Heart left ventricle (tissue), 16 donors: ENCODE results near the gene PTPRN2. TPM values are rescaled to one million over a fixed set of nuclear protein-coding genes. Genes with fewer than 3 reads are reported as not detected.

Source experiments
- ATAC-seq, 4 donors: fragments of 200-7000 bp; cut with Tn5 transposase; one replicate each; pipeline ENCODE4 v1.9.1; 2020 to 2022; ENCODE audit warnings: moderate library complexity in 4 of 4, mild to moderate bottlenecking in 3 of 4, moderate number of reproducible peaks in 1 of 4
- DNase-seq, 5 donors: peaks; one replicate each; pipeline ENCODE4 v3.0.0-alpha.2; 2020
- H3K27ac ChIP-seq, 12 donors: fragments of 200-600 bp; sonication (generic) in 4 of 12; one replicate each; pipeline versions ENCODE4 v1.5.0 to v1.8.0; 2016 to 2022; ENCODE audit warnings: mild to moderate bottlenecking in 2 of 12
- H3K27me3 ChIP-seq, 9 donors: fragments of 200-600 bp; sonication (generic) in 2 of 9; one replicate each; pipeline versions ENCODE4 v1.5.1 to v1.8.0; 2016 to 2022; ENCODE audit warnings: mild to moderate bottlenecking in 3 of 9
- H3K36me3 ChIP-seq, 9 donors: fragments of 200-600 bp; sonication (generic) in 2 of 9; one replicate each; pipeline versions ENCODE4 v1.5.0 to v1.8.0; 2018 to 2022; ENCODE audit warnings: mild to moderate bottlenecking in 2 of 9
- H3K4me1 ChIP-seq, 12 donors: fragments of 200-600 bp; sonication (generic) in 4 of 12; one replicate each; pipeline versions ENCODE4 v1.5.0 to v1.8.0; 2016 to 2022; ENCODE audit warnings: mild to moderate bottlenecking in 3 of 12
- H3K4me3 ChIP-seq, 12 donors: fragments of 200-600 bp; sonication (generic) in 4 of 12; one replicate each; pipeline versions ENCODE4 v1.5.0 to v1.8.0; 2017 to 2022; ENCODE audit warnings: mild to moderate bottlenecking in 9 of 12, moderate library complexity in 4 of 12
- H3K9me3 ChIP-seq, 12 donors: fragments of 200-600 bp; sonication (generic) in 4 of 12; one replicate each; pipeline versions ENCODE4 v1.5.0 to v1.8.0; 2016 to 2022; ENCODE audit warnings: mild to moderate bottlenecking in 1 of 12
- POLR2A ChIP-seq, 2 donors: fragments of 450-650 bp; IDR thresholded peaks; one replicate each; pipeline ENCODE4 v1.6.1; 2017; ENCODE audit warnings: antibody characterized with exemption in 2 of 2, mild to moderate bottlenecking in 2 of 2, moderate library complexity in 2 of 2
- whole genome bisulfite sequencing, 4 donors: extraction: QIAGEN DNeasy Blood & Tissue Kit in 2 of 4; methylation state at CpG; one replicate each; pipeline versions ENCODE4 v1.1.5 to v1.1.7; 2013 to 2018; 5-methylcytosine and 5-hydroxymethylcytosine counted together
- intact Hi-C, 10 donors: fragments of 100-400 bp; cut with DNase I; formaldehyde crosslinking; loops; one replicate each; pipeline versions ENCODE4 v1.11.1 to v1.14.2; 2022
- polyA plus RNA-seq, 2 donors: library from polyadenylated mRNA; stranded (reverse); fragments of 200-250 nt; gene quantifications; one replicate each; pipeline ENCODE4 v1.2.3, GENCODE V29; 2013
- total RNA-seq, 9 donors: library from RNA; depleted of rRNA in 2 of 9; stranded (reverse); fragments of >200 nt in 2 of 9; fragmentation: NEBNext Ultra II Directional in 3 of 9; extraction: Animal tissue kit (Norgen Biotek cat#: 25700) in 3 of 9; gene quantifications; one replicate each; pipeline versions ENCODE4 v1.1.0 to v1.2.4, GENCODE V29; 2016 to 2023
- TF ChIP-seq, protein P1 (sequence below), 12 donors: fragments of 200-600 bp; sonication (generic) in 4 of 12; IDR thresholded peaks; one replicate each; pipeline versions ENCODE4 v1.5.0 to v1.8.0; 2018 to 2022; ENCODE audit warnings: antibody characterized with exemption in 12 of 12, mild to moderate bottlenecking in 5 of 12
- donor health status: ischemic (EF 13 %, LVEDD 7.1; RV severe dilation, severe dysfunction).
- donor health status: healthy with polysubstance abuse.
- donor health status: DM: no; HTN: yes; CAD: no.
- donor health status: DM: no; HTN: no; CAD: no.
- donor health status: ischemic (EF 25% LVEDD 6.9; RV normal size, moderate dysfunction).
- donor health status: ischemic (EF 25% LVEDD 5.7; RV mildly dilated, moderate dysfunction).
- donor health status: healthy.
- donor health status: DM: yes; HTN: yes; CAD: no.
- donor health status: ischemic (EF 35%, LVEDD 5.7; RV mildly dilated, moderate dysfunction).
- donor health status: nonischemic (EF 11% LVEDD 7.7; RV severe dilation, severe dysfunction).
- donor health status: DM: yes; HTN: yes; CAD: no.
- donor health status: PGD.
- donor health status: ischemic (EF 29% LVEDD 5.4; RV normal size, mild dysfunction).
- donor health status: nonischemic (EF 23%, LVEDD 6.1; RV moderate dilation, normal function).

Gene PTPRN2
- total and polyA plus RNA-seq, 11 donors: 0.61 to 2.3 (median 1.3) TPM

- Histone ChIP-seq H3K27ac (no peak overlapping the region), H3K4me3 (no peak overlapping the region), H3K36me3 (no peaks in the 10 kb centered on the region), H3K27me3 (peaks cover 0 to 22% (median 3%) of the 10 kb centered on the region in 9 donors), H3K9me3 (peaks cover 0 to 13% (median 0%) of the 10 kb centered on the region in 12 donors), H3K4me1 (no peaks in the 10 kb centered on the region)
- DNase-seq (no peak), ATAC-seq (no peak)
- TF ChIP-seq POLR2A (IDR thresholded peaks at IDR 0.05): no peak
- TF ChIP-seq, protein P1, sequence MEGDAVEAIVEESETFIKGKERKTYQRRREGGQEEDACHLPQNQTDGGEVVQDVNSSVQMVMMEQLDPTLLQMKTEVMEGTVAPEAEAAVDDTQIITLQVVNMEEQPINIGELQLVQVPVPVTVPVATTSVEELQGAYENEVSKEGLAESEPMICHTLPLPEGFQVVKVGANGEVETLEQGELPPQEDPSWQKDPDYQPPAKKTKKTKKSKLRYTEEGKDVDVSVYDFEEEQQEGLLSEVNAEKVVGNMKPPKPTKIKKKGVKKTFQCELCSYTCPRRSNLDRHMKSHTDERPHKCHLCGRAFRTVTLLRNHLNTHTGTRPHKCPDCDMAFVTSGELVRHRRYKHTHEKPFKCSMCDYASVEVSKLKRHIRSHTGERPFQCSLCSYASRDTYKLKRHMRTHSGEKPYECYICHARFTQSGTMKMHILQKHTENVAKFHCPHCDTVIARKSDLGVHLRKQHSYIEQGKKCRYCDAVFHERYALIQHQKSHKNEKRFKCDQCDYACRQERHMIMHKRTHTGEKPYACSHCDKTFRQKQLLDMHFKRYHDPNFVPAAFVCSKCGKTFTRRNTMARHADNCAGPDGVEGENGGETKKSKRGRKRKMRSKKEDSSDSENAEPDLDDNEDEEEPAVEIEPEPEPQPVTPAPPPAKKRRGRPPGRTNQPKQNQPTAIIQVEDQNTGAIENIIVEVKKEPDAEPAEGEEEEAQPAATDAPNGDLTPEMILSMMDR (IDR thresholded peaks at IDR 0.05): no peak
- intact Hi-C loops: loop anchor here in 2 of 10 donors (10.0 kb wide), 1 partner anchor 966 kb away; no protein-coding TSS in a partner anchor
- WGBS, 4 donors: 69 to 85% (median 74%) methylated on average over 8 of the region's 8 CpGs
Measured at GRCh38 chr7:158401295-158401694, 186.3 kb downstream of the PTPRN2 start.

DNA sequence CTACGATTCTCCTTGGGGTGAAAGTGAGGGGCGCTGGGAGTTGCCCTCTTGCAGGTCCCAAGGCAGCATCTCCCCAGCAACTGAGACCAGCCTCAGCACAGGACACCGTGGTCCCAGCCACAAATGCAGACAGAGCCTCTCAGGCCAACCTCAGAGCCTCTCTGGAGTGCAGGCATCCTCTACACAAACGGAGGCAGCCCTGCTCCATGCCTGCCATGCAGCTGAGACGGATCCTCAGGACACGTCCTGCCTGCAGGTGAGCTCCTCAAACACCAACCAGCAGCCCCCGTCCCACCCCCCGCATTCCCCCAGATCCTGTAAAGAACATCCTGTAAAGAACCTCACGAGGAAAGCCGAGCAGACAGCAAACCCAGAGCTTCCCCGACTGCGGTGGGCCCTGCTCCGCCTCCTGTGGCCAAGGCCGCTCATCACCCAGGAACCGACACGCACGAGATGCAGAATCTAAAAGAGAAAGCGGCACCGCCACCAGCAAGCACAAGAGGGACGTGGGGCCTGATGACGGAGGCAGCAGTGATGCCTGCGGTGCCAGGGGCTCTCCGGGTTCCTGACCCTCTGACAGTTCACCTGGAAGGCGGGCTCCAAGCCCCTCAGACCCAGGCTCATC is 186.9 kb downstream of the PTPRN2 start:
- no peaks in the 10 kb centered on the region for H3K36me3 ChIP-seq
- TF ChIP-seq, protein P1 (IDR thresholded peaks at IDR 0.05): no peak
- no peak for TF ChIP-seq POLR2A (IDR thresholded peaks at IDR 0.05)
- H3K27me3 ChIP-seq: peaks cover 0 to 22% (median 3%) of the 10 kb centered on the region in 9 donors
- no peak overlapping the region for H3K27ac ChIP-seq
- H3K4me1 ChIP-seq: no peaks in the 10 kb centered on the region
- ATAC-seq (no peak), DNase-seq (no peak)
- intact Hi-C loops: loop anchor here in 2 of 10 donors (10.0 kb wide), 1 partner anchor 966 kb away; no protein-coding TSS in a partner anchor
- H3K9me3 ChIP-seq: peaks cover 0 to 13% (median 0%) of the 10 kb centered on the region in 12 donors
- H3K4me3 ChIP-seq: no peak overlapping the region
- WGBS, 4 donors: 65 to 74% (median 74%) methylated on average over 18 to 24 of the region's 24 CpGs

DNA sequence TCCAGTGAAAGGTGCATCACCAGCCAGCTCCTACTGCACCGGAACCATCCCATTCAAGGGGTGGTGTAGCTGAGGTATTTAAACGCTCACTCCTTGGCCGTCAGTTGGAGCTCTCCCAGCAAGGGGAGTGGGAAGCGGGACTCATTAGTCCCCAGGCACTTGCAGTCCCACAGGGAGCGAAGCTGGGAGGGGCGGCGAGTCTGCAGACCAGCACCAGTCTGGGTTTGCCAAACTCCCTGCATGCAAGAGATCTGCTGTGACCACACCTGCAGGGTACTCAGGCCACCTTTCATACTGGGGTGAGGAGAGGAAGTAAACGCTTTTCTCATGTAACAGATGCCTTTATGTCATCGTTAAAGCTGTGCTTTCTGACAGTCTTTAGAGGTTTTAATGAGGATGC is 187.9 kb downstream of the PTPRN2 start:
- no peaks in the 10 kb centered on the region for H3K4me1 ChIP-seq
- peaks cover 0 to 22% (median 3%) of the 10 kb centered on the region in 9 donors for H3K27me3 ChIP-seq
- no peak for TF ChIP-seq POLR2A (IDR thresholded peaks at IDR 0.05)
- ATAC-seq (no peak), DNase-seq (no peak)
- no peak overlapping the region for H3K4me3 ChIP-seq
- H3K27ac ChIP-seq: no peak overlapping the region
- H3K36me3 ChIP-seq: no peaks in the 10 kb centered on the region
- intact Hi-C loops: loop anchor here in 2 of 10 donors (10.0 kb wide), 1 partner anchor 965 kb away; no protein-coding TSS in a partner anchor
- WGBS, 4 donors: 72 to 78% (median 76%) methylated on average over 9 of the region's 9 CpGs
- H3K9me3 ChIP-seq: peaks cover 0 to 13% (median 0%) of the 10 kb centered on the region in 12 donors

DNA sequence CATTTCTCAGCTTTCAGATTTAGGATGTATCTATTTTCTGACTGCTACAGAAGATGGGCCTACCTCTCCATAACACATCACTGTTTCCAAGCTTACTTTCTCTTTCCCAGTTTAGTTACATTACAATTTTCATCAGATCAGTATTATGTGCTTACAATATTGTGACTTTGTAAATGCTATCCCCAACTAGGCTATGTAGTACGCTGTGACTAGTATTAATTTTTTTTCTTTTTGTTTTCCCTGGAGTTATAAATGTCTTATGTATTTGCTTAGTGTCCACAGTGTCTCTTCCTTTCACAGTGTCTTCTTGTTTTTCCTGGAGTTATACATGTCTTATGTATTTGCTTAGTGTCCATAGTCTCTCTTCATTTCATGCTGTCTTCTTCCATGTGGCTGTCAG is 188.9 kb downstream of the PTPRN2 start:
- ATAC-seq (no peak), DNase-seq (no peak)
- Histone ChIP-seq H3K9me3 (peaks cover 0 to 13% (median 0%) of the 10 kb centered on the region in 12 donors), H3K4me3 (no peak overlapping the region), H3K4me1 (no peaks in the 10 kb centered on the region), H3K27me3 (peaks cover 0 to 15% (median 3%) of the 10 kb centered on the region in 9 donors), H3K36me3 (no peaks in the 10 kb centered on the region), H3K27ac (no peak overlapping the region)
- TF ChIP-seq POLR2A (IDR thresholded peaks at IDR 0.05): no peak
- TF ChIP-seq, protein P1 (IDR thresholded peaks at IDR 0.05): no peak
- 89 to 93% (median 93%) methylated on average over 1 of the region's 1 CpG for WGBS, 4 donors
- intact Hi-C loops: no loop called here
